H1 (cell line): Measurements from ENCODE around the gene TMTC2.

Experiments
- CBX5 ChIP-seq: fragments of 300-800, 300-1000 bp; sonication (generic); IDR thresholded peaks from 2 replicates; pipeline ENCODE4 v1.7.1; 2016; ENCODE audit warnings: antibody characterized with exemption, low read length, low read depth
- CHD2 ChIP-seq: IDR thresholded peaks from 2 replicates; pipeline ENCODE4 v1.6.1; 2012; ENCODE audit warnings: low read length, improper control_type of control experiment
- CTCF ChIP-seq, 3 experiments: IDR thresholded peaks; 1 replicate in 2 of 3; 2 replicates in 1 of 3; pipeline versions ENCODE4 v1.5.1 to v1.6.1; 2011; ENCODE audit warnings: low read length in 3 of 3, mild to moderate bottlenecking in 3 of 3, inconsistent platforms in 2 of 3, low read depth in 1 of 3, moderate library complexity in 1 of 3; ENCODE audit not compliant: insufficient read depth in 1 of 3; ENCODE audit errors: control extremely low read depth in 1 of 3
- EP300 ChIP-seq, 2 experiments: IDR thresholded peaks; 1 replicate in 1 of 2; 2 replicates in 1 of 2; pipeline ENCODE4 v1.6.1; 2011 to 2012; ENCODE audit warnings: low read depth in 2 of 2, low read length in 2 of 2, mild to moderate bottlenecking in 2 of 2, borderline replicate concordance in 1 of 2, inconsistent platforms in 1 of 2, moderate library complexity in 1 of 2
- EZH2 ChIP-seq: fragments of 200-600 bp; sonication (generic); IDR thresholded peaks from 2 replicates; pipeline ENCODE4 v1.7.1; 2012; ENCODE audit warnings: low read depth, mild to moderate bottlenecking, moderate library complexity, low read length, inconsistent platforms; ENCODE audit not compliant: severe bottlenecking
- GABPA ChIP-seq: IDR thresholded peaks from 2 replicates; pipeline ENCODE4 v1.6.1; 2011; ENCODE audit warnings: mild to moderate bottlenecking, low read length, moderate library complexity, borderline replicate concordance; ENCODE audit not compliant: insufficient read depth
- RXRA ChIP-seq: IDR thresholded peaks from 2 replicates; pipeline ENCODE4 v1.6.1; 2011; ENCODE audit warnings: low read depth, mild to moderate bottlenecking, low read length, moderate library complexity; ENCODE audit not compliant: insufficient read depth
- USF2 ChIP-seq: IDR thresholded peaks from 2 replicates; pipeline ENCODE4 v1.6.1; 2011; ENCODE audit warnings: low read length, improper control_type of control experiment

- TF ChIP-seq CBX5 (no peak), CTCF (IDR thresholded peaks at IDR 0.05; ENCODE audit: control extremely low read depth in 1 of 3, insufficient read depth in 1 of 3, low read depth in 1 of 3, low read length in 3 of 3) (no peak), EZH2 (no peak), RXRA (no peak), CHD2 (no peak), EP300 (IDR thresholded peaks at IDR 0.05; ENCODE audit: borderline replicate concordance in 1 of 2, low read depth in 2 of 2, low read length in 2 of 2) (no peak), USF2 (no peak), GABPA (no peak)
Measured at GRCh38 chr12:83092606-83093005, 405.9 kb downstream of the TMTC2 start.
